Nucleus accumbens (tissue), 56 donors: ENCODE measurements around the gene TOMM40L.

Experiments
- DNase-seq, 56 donors: peaks; one replicate each; lab custom pipeline; 2025; lab: John Stamatoyannopoulos, UW

Gene TOMM40L

DNA sequence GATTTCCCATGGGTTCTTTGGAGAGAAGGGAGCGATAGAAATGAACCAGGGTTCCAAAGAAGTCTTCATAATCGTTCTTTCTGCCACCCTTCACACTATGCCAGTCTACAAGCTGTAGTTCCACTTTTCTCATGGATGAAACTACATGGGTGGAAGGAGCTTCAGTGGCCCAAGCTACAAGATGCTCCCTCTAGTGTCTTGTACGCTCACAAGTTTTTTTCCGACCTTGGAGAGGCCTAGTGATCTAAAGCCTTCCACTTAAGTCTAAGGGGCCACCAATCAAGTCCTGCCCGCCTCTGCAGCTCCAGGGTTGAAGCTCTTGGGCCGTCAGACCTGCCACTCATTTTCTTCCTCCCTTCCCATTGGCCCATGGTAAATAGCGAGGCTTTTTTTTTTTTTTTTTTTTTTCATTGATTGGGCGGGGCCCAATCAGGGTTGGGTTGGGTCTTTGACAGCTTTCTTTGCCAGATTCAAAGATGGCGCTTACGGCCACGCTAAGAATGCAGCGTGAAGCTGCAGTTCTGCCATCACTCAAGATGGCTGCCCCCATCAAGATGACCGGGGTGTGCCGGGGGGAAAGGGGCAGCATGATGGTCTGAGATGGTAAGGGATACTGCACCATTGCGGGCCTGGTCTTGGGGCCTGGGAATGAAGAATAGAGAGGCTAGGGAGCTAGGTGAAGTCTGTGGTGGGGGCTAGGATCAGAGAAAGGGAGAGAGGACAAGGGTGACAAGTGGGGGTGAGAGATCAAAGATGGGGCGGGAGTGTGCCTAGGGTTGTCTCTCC, at the start of gene TOMM40L:
Gene TOMM40L (plus strand): TSS at position 527 of the 786 bp plus-strand sequence. CDS start 430 bp downstream, outside the sequence.
- peak; percentile 51 to 97 (median 88) for DNase-seq

DNA sequence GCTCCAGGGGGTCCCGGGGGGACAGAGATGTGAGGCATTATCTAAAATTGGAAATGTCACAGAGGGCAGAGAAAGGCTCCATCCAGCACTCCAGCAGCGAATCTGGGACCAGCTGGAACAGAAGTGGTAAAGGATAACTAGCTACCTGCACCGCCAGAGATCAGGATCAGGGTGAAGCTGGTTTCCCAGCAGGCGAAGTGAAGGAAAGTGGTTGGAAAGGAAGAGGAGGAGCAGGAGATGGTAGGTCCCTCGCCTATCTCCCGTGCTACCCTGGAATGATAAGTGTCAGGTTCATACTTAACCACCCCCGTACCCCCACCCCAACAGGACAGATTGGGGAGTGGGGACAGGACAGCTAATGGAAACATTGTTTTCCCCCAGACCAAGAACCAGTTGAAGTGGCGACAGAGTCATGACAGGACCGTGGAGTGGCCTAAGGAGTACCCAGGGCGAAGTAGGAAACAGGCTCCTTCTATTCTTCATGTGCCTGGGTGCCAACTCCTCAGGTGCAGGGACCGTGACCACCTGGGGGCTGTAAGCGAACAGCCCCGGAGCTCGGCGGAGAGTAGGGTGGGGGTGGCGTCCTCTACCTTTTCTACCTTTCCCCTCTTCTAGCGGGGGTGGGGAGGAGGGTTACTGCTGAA, 49.3 kb upstream of the TOMM40L start:
- peak in 1 of 56 donors; percentile 11 for DNase-seq

GRCh38 chr1:161177112-161177935, 48.5 kb upstream of the TOMM40L start, which contains the start of gene B4GALT3:
Gene B4GALT3 (minus strand): TSS chr1:161177507. CDS start chr1:161176060, 1,447 bp downstream.
- DNase-seq, result peak; percentile 11 to 93 (median 86)

DNA sequence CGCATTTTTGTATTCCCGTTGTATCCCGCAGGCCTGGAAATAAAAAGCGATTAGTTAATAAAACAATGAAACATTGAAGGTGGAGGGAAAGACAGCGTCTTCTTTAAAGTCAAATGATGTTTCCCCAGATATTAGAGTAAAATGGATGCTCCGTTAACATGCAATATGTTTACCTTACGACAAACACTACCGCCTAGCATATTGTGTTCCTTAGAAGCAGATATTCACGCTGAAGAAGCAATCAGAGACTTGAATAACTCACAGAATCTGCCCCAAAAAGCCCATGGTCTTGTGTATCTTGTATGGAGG, 48.0 kb upstream of the TOMM40L start:
- DNase-seq, result no peak

DNA sequence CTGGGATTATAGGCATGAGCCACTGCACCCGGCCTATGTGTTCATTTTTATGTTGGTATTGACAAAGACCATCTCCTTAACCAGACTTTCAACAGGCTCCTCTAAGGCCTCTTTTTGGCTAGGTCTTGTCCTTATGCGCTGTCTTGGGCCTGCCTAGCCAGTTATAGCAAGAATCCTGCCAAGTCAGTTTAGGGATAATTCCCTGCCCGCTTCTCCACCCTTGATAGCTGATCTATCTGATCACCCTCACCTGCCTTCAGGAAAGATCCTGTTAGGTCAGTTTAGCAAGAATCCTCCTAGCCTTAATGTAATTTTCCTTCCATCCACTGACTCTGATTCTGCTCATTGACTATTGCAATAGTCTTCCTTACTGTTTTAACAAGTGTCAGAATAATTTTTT, 46.2 kb upstream of the TOMM40L start:
- DNase-seq, result no peak

- DNase-seq, result no peak
Measured at GRCh38 chr1:161180639-161181038, 45.2 kb upstream of the TOMM40L start.

DNA sequence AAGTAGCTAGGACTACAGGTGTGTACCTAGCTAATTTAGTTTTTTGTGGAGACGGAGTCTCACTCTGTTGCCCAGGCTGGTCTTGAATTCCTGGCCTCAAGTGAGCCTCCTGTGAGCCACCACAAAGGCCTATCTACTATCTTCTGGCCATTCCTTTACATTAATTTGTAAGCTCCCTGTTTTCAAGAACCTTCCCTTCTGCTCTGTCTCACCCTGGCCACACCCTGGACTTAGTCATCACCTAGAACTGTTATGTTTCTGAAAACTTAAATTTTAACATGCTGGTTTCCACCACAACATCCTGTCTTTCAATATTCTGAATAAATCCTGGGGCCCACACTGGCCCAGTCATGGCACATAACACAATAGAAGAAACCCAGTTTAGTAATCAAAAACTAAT, 43.6 kb upstream of the TOMM40L start:
- no peak for DNase-seq

GRCh38 chr1:161185282-161185682, 40.6 kb upstream of the TOMM40L start:
- DNase-seq, result peak in 28 of 56 donors; percentile 9 to 58 (median 26)

DNA sequence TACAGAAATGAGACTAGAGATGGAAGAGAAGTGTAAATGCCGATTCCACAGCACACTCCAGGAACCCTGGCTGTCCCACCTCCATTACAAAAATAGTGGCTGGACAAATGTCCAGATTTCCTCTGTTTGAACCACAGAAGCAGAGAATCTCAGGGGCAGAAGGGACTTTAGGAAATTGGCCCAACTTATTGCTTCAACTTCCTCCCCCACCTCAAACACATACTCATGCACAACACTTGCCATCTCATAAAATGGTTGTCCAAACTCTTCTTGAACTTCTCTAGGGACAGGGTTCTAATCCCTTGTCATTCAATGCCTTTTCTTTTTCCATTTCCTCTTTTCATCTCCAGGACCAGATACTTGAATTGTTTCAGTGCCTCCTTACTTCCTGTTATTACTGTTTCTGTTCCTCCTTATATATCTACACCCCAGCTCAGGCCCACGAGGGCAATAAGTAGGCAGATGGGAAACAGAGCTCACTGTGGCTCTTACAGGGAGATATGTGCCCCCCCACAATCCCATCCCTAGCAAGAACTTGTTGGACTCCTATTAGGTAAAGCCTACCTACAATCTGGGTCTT, 40.0 kb upstream of the TOMM40L start:
- peak in 2 of 56 donors; percentile 6 to 14 for DNase-seq

GRCh38 chr1:161187311-161187710, 38.5 kb upstream of the TOMM40L start:
- DNase-seq, result peak in 1 of 56 donors; percentile 6

- DNase-seq, result no peak
Measured at GRCh38 chr1:161188381-161188780, 37.5 kb upstream of the TOMM40L start.

DNA sequence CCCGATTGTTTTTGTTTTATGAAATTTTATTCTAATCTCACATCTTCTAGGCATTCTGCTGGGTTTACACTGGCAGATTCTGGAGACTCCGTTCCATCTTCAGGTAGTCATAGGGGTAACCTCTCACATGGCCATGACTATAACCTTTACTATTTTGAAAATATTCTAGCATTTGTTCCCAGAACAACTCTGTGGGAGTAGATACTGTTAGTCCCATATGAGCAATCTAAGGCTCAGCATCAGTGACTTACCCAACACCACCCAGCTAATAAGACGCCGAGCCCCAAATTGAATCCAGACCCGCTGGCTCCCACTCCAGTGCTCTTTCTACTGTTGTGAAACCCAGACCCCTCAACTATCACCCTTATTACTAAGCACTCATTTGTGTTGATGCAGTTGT, 36.8 kb upstream of the TOMM40L start:
- DNase-seq, result no peak

DNA sequence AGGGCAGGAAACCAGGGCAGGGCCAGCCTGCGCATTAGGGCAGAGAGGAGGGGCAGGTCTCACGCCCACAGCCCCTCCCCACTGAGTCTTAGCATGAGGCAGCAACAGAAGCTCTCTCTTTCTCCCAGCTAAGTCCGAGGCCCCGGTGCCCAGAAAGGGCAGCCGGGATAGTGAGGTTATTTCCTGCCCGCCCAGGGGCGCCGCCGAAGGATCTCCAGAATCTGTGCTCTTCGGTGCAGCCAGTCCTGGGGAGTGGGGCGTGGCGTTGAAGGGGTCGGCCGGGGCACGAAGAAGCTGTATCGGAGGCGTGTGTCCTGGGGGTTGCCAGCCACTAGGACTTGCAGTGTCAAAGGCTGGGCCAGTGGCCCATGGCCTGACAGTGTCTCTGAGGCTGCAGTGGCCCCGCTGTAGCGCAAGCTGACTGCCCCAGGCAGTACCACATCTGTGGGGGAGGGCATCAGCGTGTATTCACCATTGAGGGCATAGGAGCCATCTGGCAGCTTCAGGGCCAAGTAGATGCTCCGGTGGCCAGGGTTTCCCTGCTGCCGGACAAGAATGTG, 34.8 kb upstream of the TOMM40L start:
- peak in 26 of 56 donors; percentile 7 to 69 (median 27) for DNase-seq

GRCh38 chr1:161191971-161192370, 33.9 kb upstream of the TOMM40L start:
- DNase-seq, result no peak

GRCh38 chr1:161192476-161193465, 33.1 kb upstream of the TOMM40L start:
- DNase-seq, result peak in 45 of 56 donors; percentile 11 to 83 (median 44)

DNA sequence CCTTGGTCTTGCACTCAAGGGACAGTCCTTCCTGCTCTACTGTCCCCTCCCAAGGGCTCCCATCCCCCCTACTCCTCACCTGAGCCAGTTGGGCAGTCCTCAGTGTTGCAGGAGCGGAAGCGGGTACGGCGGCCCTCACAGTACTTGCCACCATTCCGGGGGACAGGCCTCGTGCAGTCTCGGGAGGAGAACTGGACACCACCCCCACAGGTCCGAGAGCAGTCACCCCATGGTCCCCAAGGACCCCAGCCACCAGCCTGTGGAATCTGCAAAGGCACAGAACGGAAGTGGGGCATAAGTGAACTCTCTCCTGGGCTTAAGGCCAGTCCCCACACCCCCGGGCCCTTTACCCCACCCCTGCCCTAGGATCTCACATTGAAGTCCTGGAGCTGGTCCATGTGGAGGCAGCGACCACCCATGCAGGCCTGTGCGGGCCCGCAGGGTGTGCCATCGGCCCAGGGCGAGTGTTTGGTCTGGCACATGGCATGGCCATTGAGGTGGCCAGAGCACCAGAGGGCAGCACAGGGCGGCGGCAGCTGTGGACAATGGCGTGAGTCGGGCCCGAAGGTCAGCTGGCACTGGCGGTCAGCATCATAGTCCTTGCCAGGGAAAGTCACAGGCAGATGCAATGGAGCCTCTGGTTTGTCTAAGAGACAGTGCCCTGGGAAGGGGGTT, 32.2 kb upstream of the TOMM40L start:
- DNase-seq, result peak in 52 of 56 donors; percentile 25 to 87 (median 73)

DNA sequence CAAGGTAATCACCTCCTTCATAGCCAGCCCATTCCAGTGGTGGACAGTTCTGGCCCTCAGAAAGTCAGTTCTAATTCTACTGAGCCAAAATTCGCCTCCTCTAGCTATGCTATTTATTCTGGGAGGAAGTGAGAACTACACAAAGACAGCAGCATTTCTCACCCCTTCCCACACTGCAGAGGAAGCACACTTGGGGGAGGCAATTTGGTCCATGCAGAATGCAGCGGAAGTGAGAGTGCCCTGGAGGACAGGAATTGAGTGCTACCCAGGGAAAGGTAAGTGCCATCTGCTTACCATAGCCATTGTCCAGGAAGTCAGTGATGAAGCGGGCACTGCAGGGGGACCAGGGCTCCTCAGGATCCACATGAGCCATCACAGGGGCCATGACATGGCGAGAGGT, 30.7 kb upstream of the TOMM40L start:
- DNase-seq, result peak in 3 of 56 donors; percentile 3 to 34 (median 13)

GRCh38 chr1:161196111-161196510, 29.7 kb upstream of the TOMM40L start:
- DNase-seq, result no peak
